Sigmoid colon (tissue), 7 donors: Measurements from ENCODE around the gene SFTPB. TPM values are rescaled to one million over a fixed set of nuclear protein-coding genes. Genes with fewer than 3 reads are reported as not detected.

Experiments
- DNase-seq: peaks from one replicate; pipeline ENCODE4 v3.0.0-alpha.2; 2019
- H3K27ac ChIP-seq, 4 donors: fragments of 200-600 bp; sonication (generic); one replicate each; pipeline ENCODE4 v1.5.1; 2016 to 2019; ENCODE audit warnings: mild to moderate bottlenecking in 1 of 4
- H3K27me3 ChIP-seq, 3 donors: fragments of 200-600 bp; sonication (generic); one replicate each; pipeline ENCODE4 v1.5.1; 2019; ENCODE audit warnings: mild to moderate bottlenecking in 1 of 3
- H3K36me3 ChIP-seq, 4 donors: fragments of 200-600 bp; sonication (generic); one replicate each; pipeline ENCODE4 v1.5.1; 2016 to 2019
- H3K4me1 ChIP-seq, 4 donors: fragments of 200-600 bp; sonication (generic); one replicate each; pipeline ENCODE4 v1.5.1; 2017 to 2019
- H3K4me3 ChIP-seq, 4 donors: fragments of 200-600 bp; sonication (generic); one replicate each; pipeline ENCODE4 v1.5.1; 2017 to 2019; ENCODE audit warnings: mild to moderate bottlenecking in 2 of 4, moderate library complexity in 1 of 4
- H3K9me3 ChIP-seq, 4 donors: fragments of 200-600 bp in 3 of 4; sonication (generic) in 3 of 4; one replicate each; pipeline versions ENCODE4 v1.5.1 to v1.6.1; 2013 to 2019
- CTCF ChIP-seq, 4 experiments: fragments of 450-650 bp in 3 of 4; fragments of 200-600 bp in 1 of 4; IDR thresholded peaks; one replicate each; pipeline ENCODE4 v1.5.1; 2016 to 2019; ENCODE audit warnings: antibody characterized with exemption in 4 of 4, mild to moderate bottlenecking in 3 of 4, moderate library complexity in 2 of 4
- EP300 ChIP-seq, 4 donors: sonication (generic); formaldehyde crosslinking; IDR thresholded peaks; one replicate each; pipeline ENCODE4 v1.6.1; 2017; ENCODE audit warnings: antibody characterized with exemption in 4 of 4
- POLR2A ChIP-seq, 2 donors: fragments of 450-650 bp; IDR thresholded peaks; one replicate each; pipeline ENCODE4 v1.6.1; 2016; ENCODE audit warnings: antibody characterized with exemption in 2 of 2, mild to moderate bottlenecking in 2 of 2, moderate library complexity in 2 of 2
- POLR2AphosphoS5 ChIP-seq, 4 donors: sonication (generic); formaldehyde crosslinking; IDR thresholded peaks; one replicate each; pipeline ENCODE4 v1.6.1; 2017; ENCODE audit warnings: antibody characterized with exemption in 4 of 4
- WGBS, 2 donors: extraction: QIAGEN DNeasy Blood & Tissue Kit; methylation state at CpG; one replicate each; pipeline ENCODE4 v1.1.7; 2013; 5-methylcytosine and 5-hydroxymethylcytosine counted together
- intact Hi-C: fragments of 100-400 bp; cut with DNase I; formaldehyde crosslinking; loops from one replicate; pipeline ENCODE4 v1.15.1; 2023
- polyA plus RNA-seq, 3 donors: library from polyadenylated mRNA; stranded (reverse); fragments of 200-250 nt; gene quantifications; one replicate each; pipeline ENCODE4 v1.2.3, GENCODE V29; 2013
- total RNA-seq, 4 donors: library from RNA; depleted of rRNA; stranded (reverse); fragments of >200 nt; gene quantifications; one replicate each; pipeline ENCODE4 v1.1.0, GENCODE V29; 2016
- donor health status: healthy with polysubstance abuse.
- donor health status: Bipolar disorder and iron deficiency.
- donor health status: healthy.

The SFTPB gene
- total and polyA plus RNA-seq, 7 donors: 0.57 to 23.4 TPM; not detected in 5

DNA sequence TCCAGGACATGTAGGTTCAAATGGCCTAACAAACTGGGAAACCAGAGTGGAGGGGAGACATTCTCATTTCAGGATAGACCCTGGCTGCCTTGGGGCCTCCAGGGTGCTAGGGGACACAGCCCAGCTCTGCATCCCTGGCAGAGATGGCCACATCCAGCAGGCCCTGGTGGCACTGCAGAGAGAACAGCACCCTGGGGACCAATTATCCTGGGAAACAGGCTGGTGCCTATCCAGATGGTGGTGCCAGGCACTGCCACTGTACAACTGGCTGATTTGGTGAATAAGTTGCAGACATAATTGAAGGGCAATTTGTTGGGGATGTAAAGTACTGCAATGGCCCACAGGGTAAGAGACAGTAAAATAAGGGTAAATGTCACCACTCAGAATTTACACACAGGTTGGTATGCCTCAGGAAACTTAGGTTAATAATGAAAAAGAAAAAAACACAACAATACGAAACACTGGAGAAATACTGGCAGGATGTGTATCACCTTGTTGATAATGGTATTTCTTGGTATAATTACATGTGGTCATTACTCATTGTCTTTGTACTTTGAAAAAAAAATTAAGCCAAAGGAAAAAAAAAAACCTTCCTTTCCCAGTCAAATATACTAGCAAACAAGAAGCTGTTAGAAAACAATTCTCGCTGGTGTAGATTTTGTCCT is 12.8 kb upstream of the SFTPB start:
- no peak for TF ChIP-seq CTCF (IDR thresholded peaks at IDR 0.05)
- no peak for TF ChIP-seq EP300 (IDR thresholded peaks at IDR 0.05)
- no peak for TF ChIP-seq POLR2A (IDR thresholded peaks at IDR 0.05)
- TF ChIP-seq POLR2AphosphoS5 (IDR thresholded peaks at IDR 0.05): no peak
- peaks cover 0 to 12% (median 8%) of the 10 kb centered on the region in 4 donors for H3K4me1 ChIP-seq
- H3K27me3 ChIP-seq: no peaks in the 10 kb centered on the region
- H3K36me3 ChIP-seq: no peaks in the 10 kb centered on the region
- intact Hi-C loops: no loop called here
- H3K9me3 ChIP-seq: no peaks in the 10 kb centered on the region
- H3K27ac ChIP-seq: peak overlapping the region in 1 of 4 donors; percentile 50
- WGBS, 2 donors: 86 to 89% methylated on average over 2 of the region's 2 CpGs
- DNase-seq: peak; percentile 41
- H3K4me3 ChIP-seq: no peak overlapping the region

- Histone ChIP-seq H3K9me3 (no peaks in the 10 kb centered on the region), H3K27ac (peak overlapping the region in 1 of 4 donors; percentile 9), H3K4me3 (no peak overlapping the region), H3K27me3 (no peaks in the 10 kb centered on the region), H3K4me1 (peaks cover 0 to 12% (median 8%) of the 10 kb centered on the region in 4 donors), H3K36me3 (no peaks in the 10 kb centered on the region)
- intact Hi-C loops: loop anchor here (2.0 kb wide), 1 partner anchor 28 kb away; no protein-coding TSS in a partner anchor
- DNase-seq: peak; percentile 96
- peak; percentile 72 to 98 (median 92) for TF ChIP-seq CTCF (IDR thresholded peaks at IDR 0.05)
- TF ChIP-seq POLR2AphosphoS5 (IDR thresholded peaks at IDR 0.05): peak in 1 of 4 donors; percentile 14
- no peak for TF ChIP-seq EP300 (IDR thresholded peaks at IDR 0.05)
- TF ChIP-seq POLR2A (IDR thresholded peaks at IDR 0.05): no peak
- 12 to 19% methylated on average over 25 of the region's 25 CpGs for WGBS, 2 donors
Measured at GRCh38 chr2:85678794-85679672, 11.0 kb upstream of the SFTPB start.

DNA sequence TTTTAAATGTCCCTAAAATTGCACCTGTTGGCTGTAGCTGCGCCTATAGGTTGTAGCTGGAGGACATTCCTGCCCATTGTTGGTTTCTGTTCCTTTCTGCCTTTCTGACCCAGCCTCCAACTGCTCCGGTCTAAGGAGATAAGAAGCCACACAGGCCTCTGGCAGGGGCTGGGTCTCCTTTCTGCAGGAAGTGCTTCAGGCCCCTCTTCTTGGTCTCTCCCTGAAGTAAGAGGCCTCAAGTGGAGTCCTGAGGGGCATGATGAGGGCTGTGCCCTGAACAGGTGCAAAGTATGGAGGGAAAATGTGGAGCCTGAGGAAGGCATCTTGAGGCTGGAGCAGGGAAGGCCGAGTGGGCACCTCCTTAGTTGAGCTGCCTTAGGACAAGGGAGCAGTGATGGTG is 10.4 kb upstream of the SFTPB start:
- H3K4me1 ChIP-seq: peaks cover 0 to 12% (median 8%) of the 10 kb centered on the region in 4 donors
- H3K4me3 ChIP-seq: no peak overlapping the region
- H3K27ac ChIP-seq: peak overlapping the region in 1 of 4 donors; percentile 9
- H3K9me3 ChIP-seq: no peaks in the 10 kb centered on the region
- DNase-seq: peak; percentile 44
- no peaks in the 10 kb centered on the region for H3K36me3 ChIP-seq
- 65 to 75% methylated on average over 3 of the region's 3 CpGs for WGBS, 2 donors
- intact Hi-C loops: loop anchor here (2.0 kb wide), 1 partner anchor 28 kb away; no protein-coding TSS in a partner anchor
- TF ChIP-seq CTCF (IDR thresholded peaks at IDR 0.05) (no peak), POLR2A (IDR thresholded peaks at IDR 0.05) (no peak)
- no peaks in the 10 kb centered on the region for H3K27me3 ChIP-seq

DNA sequence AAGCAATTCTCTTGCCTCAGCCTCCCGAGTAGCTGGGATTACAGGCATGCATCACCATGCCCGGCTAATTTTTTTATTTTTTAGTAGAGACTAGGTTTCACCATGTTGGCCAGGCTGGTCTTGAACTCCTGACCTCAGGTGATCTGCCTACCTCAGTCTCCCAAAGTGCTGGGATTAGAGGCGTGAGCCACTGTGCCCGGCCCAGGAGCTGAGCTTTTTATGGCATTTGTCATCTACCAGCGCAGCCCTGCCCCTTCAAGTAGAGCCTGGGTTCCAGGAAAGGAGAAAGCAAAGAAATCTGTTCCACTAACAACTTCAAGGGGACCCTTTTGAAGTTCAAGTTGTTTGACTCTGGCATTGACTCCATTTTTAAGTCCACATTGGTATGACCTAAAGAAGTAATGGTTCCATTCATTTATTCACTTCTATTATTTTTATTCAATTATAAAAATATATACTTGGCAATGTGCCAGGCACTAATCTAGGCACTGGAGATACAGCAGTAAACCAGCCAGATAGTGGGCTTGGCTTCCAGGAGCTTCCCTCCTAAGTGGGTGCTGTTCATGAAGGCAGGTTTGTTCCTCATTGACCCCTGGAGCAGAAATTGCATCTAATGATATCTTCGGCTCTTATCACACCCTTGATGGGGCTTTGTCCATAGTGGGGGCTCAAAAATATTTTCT is 8.0 kb upstream of the SFTPB start:
- WGBS, 2 donors: 69 to 88% methylated on average over 6 of the region's 6 CpGs
- TF ChIP-seq EP300 (IDR thresholded peaks at IDR 0.05): no peak
- TF ChIP-seq POLR2A (IDR thresholded peaks at IDR 0.05): no peak
- no peak for TF ChIP-seq POLR2AphosphoS5 (IDR thresholded peaks at IDR 0.05)
- TF ChIP-seq CTCF (IDR thresholded peaks at IDR 0.05): no peak
- Histone ChIP-seq H3K27ac (no peak overlapping the region), H3K9me3 (no peaks in the 10 kb centered on the region), H3K4me1 (peaks cover 0 to 12% (median 8%) of the 10 kb centered on the region in 4 donors), H3K36me3 (no peaks in the 10 kb centered on the region), H3K4me3 (no peak overlapping the region), H3K27me3 (no peaks in the 10 kb centered on the region)
- DNase-seq: no peak
- intact Hi-C loops: no loop called here
